KOPT-K1 (cell line): ENCODE data around the gene ELOVL7.
"Not testable (repeated sequence)": the region's sequence is repeated elsewhere in the genome, so short reads cannot be mapped to it uniquely, and the experiment has no call there.

Experiments
- H3K27ac ChIP-seq: fragments of 200-600 bp; sonication (generic); 2 replicates; pipeline ENCODE4 v1.5.1; 2016; ENCODE audit warnings: antibody characterized with exemption, mild to moderate bottlenecking, low read depth, low read length; ENCODE audit not compliant: poor library complexity, severe bottlenecking
- H3K36me3 ChIP-seq: fragments of 200-600 bp; sonication (generic); 2 replicates; pipeline ENCODE4 v1.5.1; 2017; ENCODE audit warnings: antibody characterized with exemption, mild to moderate bottlenecking, low read length, moderate library complexity; ENCODE audit not compliant: insufficient read depth
- H3K9me3 ChIP-seq: fragments of 200-600 bp; sonication (generic); 2 replicates; pipeline ENCODE4 v1.5.1; 2017; ENCODE audit warnings: antibody characterized with exemption, low read length, mild to moderate bottlenecking; ENCODE audit not compliant: insufficient read depth, poor library complexity, severe bottlenecking

The ELOVL7 gene

GRCh38 chr5:60820593-60821487 lies 23.2 kb downstream of the ELOVL7 start:
- no peak overlapping the region for H3K27ac ChIP-seq
- no peaks in the 10 kb centered on the region for H3K9me3 ChIP-seq
- H3K36me3 ChIP-seq = no peaks in the 10 kb centered on the region

GRCh38 chr5:60816138-60816537 lies 27.9 kb downstream of the ELOVL7 start:
- not testable (repeated sequence) for H3K36me3 ChIP-seq, H3K9me3 ChIP-seq, H3K27ac ChIP-seq

GRCh38 chr5:60814498-60814897 lies 29.6 kb downstream of the ELOVL7 start:
- Histone ChIP-seq H3K9me3 (no peaks in the 10 kb centered on the region), H3K36me3 (no peaks in the 10 kb centered on the region), H3K27ac (no peak overlapping the region)

- Histone ChIP-seq H3K36me3 (no peaks in the 10 kb centered on the region), H3K27ac (no peak overlapping the region), H3K9me3 (no peaks in the 10 kb centered on the region)
These were observed 31.6 kb downstream of the ELOVL7 start for GRCh38 chr5:60812426-60812825.

GRCh38 chr5:60811105-60811504 lies 33.0 kb downstream of the ELOVL7 start:
- Histone ChIP-seq H3K27ac (no peak overlapping the region), H3K9me3 (no peaks in the 10 kb centered on the region)

GRCh38 chr5:60810438-60811085 lies 33.5 kb downstream of the ELOVL7 start:
- Histone ChIP-seq H3K27ac (no peak overlapping the region), H3K9me3 (no peaks in the 10 kb centered on the region), H3K36me3 (no peaks in the 10 kb centered on the region)

More at GRCh38 chr5:60811105-60811504, 33.0 kb downstream of the ELOVL7 start:
- no peaks in the 10 kb centered on the region for H3K36me3 ChIP-seq

- Histone ChIP-seq H3K36me3 (no peaks in the 10 kb centered on the region), H3K27ac (no peak overlapping the region), H3K9me3 (no peaks in the 10 kb centered on the region)
These were observed 34.1 kb downstream of the ELOVL7 start for GRCh38 chr5:60809891-60810425.

GRCh38 chr5:60806591-60807243 lies 37.4 kb downstream of the ELOVL7 start:
- no peak overlapping the region for H3K27ac ChIP-seq
- no peaks in the 10 kb centered on the region for H3K36me3 ChIP-seq

GRCh38 chr5:60805463-60805862 lies 38.6 kb downstream of the ELOVL7 start:
- Histone ChIP-seq H3K9me3 (no peaks in the 10 kb centered on the region), H3K27ac (no peak overlapping the region), H3K36me3 (no peaks in the 10 kb centered on the region)

More at GRCh38 chr5:60806591-60807243, 37.4 kb downstream of the ELOVL7 start:
- H3K9me3 ChIP-seq = no peaks in the 10 kb centered on the region

- Histone ChIP-seq H3K27ac (no peak overlapping the region), H3K9me3 (no peaks in the 10 kb centered on the region), H3K36me3 (no peaks in the 10 kb centered on the region)
These were observed 40.4 kb downstream of the ELOVL7 start for GRCh38 chr5:60803712-60804111.

GRCh38 chr5:60802986-60803385 lies 41.1 kb downstream of the ELOVL7 start:
- Histone ChIP-seq H3K9me3 (no peaks in the 10 kb centered on the region), H3K36me3 (no peaks in the 10 kb centered on the region), H3K27ac (no peak overlapping the region)

- H3K27ac ChIP-seq = no peak overlapping the region
- no peaks in the 10 kb centered on the region for H3K9me3 ChIP-seq
- H3K36me3 ChIP-seq = no peaks in the 10 kb centered on the region
These were observed 41.8 kb downstream of the ELOVL7 start for GRCh38 chr5:60802226-60802625.

GRCh38 chr5:60797482-60798153 lies 46.5 kb downstream of the ELOVL7 start:
- Histone ChIP-seq H3K27ac (no peak overlapping the region), H3K36me3 (no peaks in the 10 kb centered on the region), H3K9me3 (no peaks in the 10 kb centered on the region)

GRCh38 chr5:60795424-60795950 lies 48.6 kb downstream of the ELOVL7 start:
- H3K36me3 ChIP-seq, H3K27ac ChIP-seq, H3K9me3 ChIP-seq: not testable (repeated sequence)
